ENCODE results near the gene IDH3B. TPM values are rescaled to one million over a fixed set of nuclear protein-coding genes. Genes with fewer than 3 reads are reported as not detected.
"Not testable (repeated sequence)": the region's sequence is repeated elsewhere in the genome, so short reads cannot be mapped to it uniquely, and the experiment has no call there.

IDH3B gene
- total and polyA plus RNA-seq, 2 donors (not counting 1 experiment from before 2014, with no cell fraction given), result 131 to 225 TPM

DNA sequence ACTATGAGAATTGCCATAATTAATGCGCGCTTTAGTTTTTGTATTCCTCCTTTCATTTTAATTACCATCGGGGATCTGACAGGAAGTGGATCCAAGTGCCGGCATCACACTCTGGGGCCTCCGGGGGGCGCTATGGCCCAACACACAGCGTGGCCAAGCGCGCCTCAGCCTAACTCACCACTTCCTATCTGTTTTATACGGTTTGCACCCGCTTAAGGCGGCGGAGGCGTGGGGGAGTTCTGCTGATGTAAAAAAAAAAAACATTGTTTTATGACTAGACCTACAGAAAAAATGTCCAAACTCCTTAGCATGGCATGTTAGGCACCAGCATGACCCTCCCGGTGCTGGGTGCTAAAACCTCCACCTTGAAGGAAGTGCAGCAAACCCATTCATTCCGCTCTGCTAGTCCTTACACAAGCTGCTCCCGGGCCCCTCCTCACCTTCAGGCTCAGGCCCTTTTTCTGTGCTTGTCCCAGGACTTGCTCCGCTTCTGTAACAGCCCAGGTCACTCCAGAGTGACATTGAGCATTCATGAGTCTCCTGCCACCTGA, 24.1 kb upstream of the IDH3B start:
- peaks cover 59% of the 10 kb centered on the region for H3K27me3 Mint-ChIP-seq
- no peak overlapping the region for H3K27ac Mint-ChIP-seq
- peaks cover 0 to 5% (median 0%) of the 10 kb centered on the region in 3 donors for H3K9me3 ChIP-seq (ENCODE audit: control extremely low read depth in 1 of 3, control insufficient read depth in 2 of 3, insufficient read depth in 1 of 3, low read length in 2 of 3)
- WGBS (ENCODE audit: insufficient coverage), result 28% methylated on average over 10 of the region's 18 CpGs
- peaks cover 0 to 33% (median 11%) of the 10 kb centered on the region in 4 experiments for H3K27me3 ChIP-seq (replicated peaks in 1 of 4; ENCODE audit: control extremely low read depth in 1 of 4, control insufficient read depth in 3 of 4, insufficient read depth in 4 of 4, low read length in 3 of 4)
- no peaks in the 10 kb centered on the region for H4K20me1 ChIP-seq (ENCODE audit: control insufficient read depth, insufficient read depth, low read length, poor library complexity, severe bottlenecking)
- no peaks in the 10 kb centered on the region for H3K9me3 Mint-ChIP-seq (ENCODE audit: insufficient read depth)
- H3K36me3 ChIP-seq (replicated peaks in 1 of 2; ENCODE audit: control extremely low read depth in 1 of 2, control insufficient read depth in 1 of 2, extremely low read depth in 1 of 2, insufficient read depth in 2 of 2, low read length in 1 of 2), result no peaks in the 10 kb centered on the region
- peak; percentile 52 for DNase-seq
- peaks cover 20% of the 10 kb centered on the region for H3K4me1 Mint-ChIP-seq
- ChIA-PET CTCF (interaction anchor here (0.7 to 0.8 kb wide), 2 partner anchors 27 to 53 kb away, joined by 3 read pairs; no protein-coding TSS in a partner anchor), POLR2A (no interaction called here)
- no peak overlapping the region for H3K4me2 ChIP-seq (replicated peaks; ENCODE audit: low read depth, low read length, poor library complexity, severe bottlenecking)
- H2AFZ ChIP-seq (ENCODE audit: insufficient read depth, low read depth, low read length, poor library complexity, severe bottlenecking), result no peak overlapping the region
- H3K4me3 ChIP-seq (ENCODE audit: control extremely low read depth in 1 of 5, extremely low read depth in 1 of 5, insufficient read depth in 1 of 5, low read depth in 2 of 5, low read length in 4 of 5), result no peak overlapping the region
- H3K27ac ChIP-seq (ENCODE audit: low read length in 2 of 2), result no peak overlapping the region
- no peak for ATAC-seq (ENCODE audit: low read depth)
- H3K9ac ChIP-seq (ENCODE audit: low read length), result no peak overlapping the region
- H3K4me3 Mint-ChIP-seq, result no peak overlapping the region
- TF ChIP-seq EZH2 (IDR thresholded peaks at IDR 0.05; ENCODE audit: borderline replicate concordance, insufficient read depth, low read depth, low read length, poor library complexity, severe bottlenecking), result no peak
- TF ChIP-seq CTCF (IDR thresholded peaks at IDR 0.05), result peak; percentile 50
- intact Hi-C loops (cut with micrococcal nuclease), result no loop called here
- no peaks in the 10 kb centered on the region for H3K79me2 ChIP-seq (ENCODE audit: control insufficient read depth, insufficient read depth, low read length)
- peaks cover 7 to 11% of the 10 kb centered on the region in 2 donors for H3K4me1 ChIP-seq (ENCODE audit: control insufficient read depth in 2 of 2, insufficient read depth in 2 of 2, low read length in 2 of 2)

- no peak overlapping the region for H3K27ac Mint-ChIP-seq
- peaks cover 20% of the 10 kb centered on the region for H3K4me1 Mint-ChIP-seq
- no peak overlapping the region for H3K4me3 Mint-ChIP-seq
- H3K36me3 ChIP-seq (replicated peaks in 1 of 2; ENCODE audit: control extremely low read depth in 1 of 2, control insufficient read depth in 1 of 2, extremely low read depth in 1 of 2, insufficient read depth in 2 of 2, low read length in 1 of 2), result no peaks in the 10 kb centered on the region
- DNase-seq (no peak), ATAC-seq (ENCODE audit: low read depth) (no peak)
- ChIA-PET CTCF (interaction anchor here (0.7 to 0.9 kb wide), 3 partner anchors 17 to 28 kb away, joined by 3 read pairs; no protein-coding TSS in a partner anchor), POLR2A (no interaction called here)
- 89% methylated on average over 3 of the region's 6 CpGs for WGBS (ENCODE audit: insufficient coverage)
- intact Hi-C loops (cut with micrococcal nuclease), result no loop called here
- peaks cover 59% of the 10 kb centered on the region for H3K27me3 Mint-ChIP-seq
- H3K4me1 ChIP-seq (ENCODE audit: control insufficient read depth in 2 of 2, insufficient read depth in 2 of 2, low read length in 2 of 2), result peaks cover 7 to 11% of the 10 kb centered on the region in 2 donors
- H3K27ac ChIP-seq (ENCODE audit: low read length in 2 of 2), result no peak overlapping the region
- TF ChIP-seq EZH2 (IDR thresholded peaks at IDR 0.05; ENCODE audit: borderline replicate concordance, insufficient read depth, low read depth, low read length, poor library complexity, severe bottlenecking), result no peak
- no peak for TF ChIP-seq CTCF (IDR thresholded peaks at IDR 0.05)
- no peak overlapping the region for H2AFZ ChIP-seq (ENCODE audit: insufficient read depth, low read depth, low read length, poor library complexity, severe bottlenecking)
- no peak overlapping the region for H3K9ac ChIP-seq (ENCODE audit: low read length)
- H3K9me3 Mint-ChIP-seq (ENCODE audit: insufficient read depth), result no peaks in the 10 kb centered on the region
- no peak overlapping the region for H3K4me3 ChIP-seq (ENCODE audit: control extremely low read depth in 1 of 5, extremely low read depth in 1 of 5, insufficient read depth in 1 of 5, low read depth in 2 of 5, low read length in 4 of 5)
- H3K9me3 ChIP-seq (ENCODE audit: control extremely low read depth in 1 of 3, control insufficient read depth in 2 of 3, insufficient read depth in 1 of 3, low read length in 2 of 3), result peaks cover 0 to 5% (median 0%) of the 10 kb centered on the region in 3 donors
- peaks cover 0 to 33% (median 11%) of the 10 kb centered on the region in 4 experiments for H3K27me3 ChIP-seq (replicated peaks in 1 of 4; ENCODE audit: control extremely low read depth in 1 of 4, control insufficient read depth in 3 of 4, insufficient read depth in 4 of 4, low read length in 3 of 4)
- H3K4me2 ChIP-seq (replicated peaks; ENCODE audit: low read depth, low read length, poor library complexity, severe bottlenecking), result no peak overlapping the region
- H3K79me2 ChIP-seq (ENCODE audit: control insufficient read depth, insufficient read depth, low read length), result no peaks in the 10 kb centered on the region
- H4K20me1 ChIP-seq (ENCODE audit: control insufficient read depth, insufficient read depth, low read length, poor library complexity, severe bottlenecking), result no peaks in the 10 kb centered on the region
These were observed 23.5 kb upstream of the IDH3B start for GRCh38 chr20:2687514-2687913.

DNA sequence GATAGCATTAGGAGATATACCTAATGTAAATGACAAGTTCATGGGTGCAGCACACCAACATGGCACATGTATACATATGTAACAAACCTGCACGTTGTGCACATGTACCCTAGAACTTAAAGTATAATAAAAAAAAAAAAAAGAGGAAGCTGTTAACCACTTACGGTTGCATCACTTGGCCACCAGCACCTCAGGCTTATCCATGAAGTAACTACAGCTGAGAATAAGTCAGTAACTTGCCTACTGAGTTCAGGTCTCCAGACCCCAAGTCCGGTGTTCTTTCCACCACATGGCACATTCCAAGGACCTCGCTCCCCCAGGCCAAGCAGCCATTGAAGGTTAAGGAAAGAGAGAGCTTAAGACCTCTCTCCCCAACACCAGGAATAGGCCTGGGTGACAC, 20.8 kb upstream of the IDH3B start:
- H3K4me1 ChIP-seq (ENCODE audit: control insufficient read depth in 2 of 2, insufficient read depth in 2 of 2, low read length in 2 of 2); intact Hi-C loops (cut with micrococcal nuclease); CTCF ChIA-PET; H3K9ac ChIP-seq (ENCODE audit: low read length); H3K79me2 ChIP-seq (ENCODE audit: control insufficient read depth, insufficient read depth, low read length); POLR2A ChIA-PET; H4K20me1 ChIP-seq (ENCODE audit: control insufficient read depth, insufficient read depth, low read length, poor library complexity, severe bottlenecking); H3K9me3 Mint-ChIP-seq (ENCODE audit: insufficient read depth); H3K27ac ChIP-seq (ENCODE audit: low read length in 2 of 2); DNase-seq; H3K36me3 ChIP-seq (replicated peaks in 1 of 2; ENCODE audit: control extremely low read depth in 1 of 2, control insufficient read depth in 1 of 2, extremely low read depth in 1 of 2, insufficient read depth in 2 of 2, low read length in 1 of 2); H3K4me3 Mint-ChIP-seq; H2AFZ ChIP-seq (ENCODE audit: insufficient read depth, low read depth, low read length, poor library complexity, severe bottlenecking); H3K27ac Mint-ChIP-seq; H3K4me2 ChIP-seq (replicated peaks; ENCODE audit: low read depth, low read length, poor library complexity, severe bottlenecking); H3K9me3 ChIP-seq (ENCODE audit: control extremely low read depth in 1 of 3, control insufficient read depth in 2 of 3, insufficient read depth in 1 of 3, low read length in 2 of 3); ATAC-seq (ENCODE audit: low read depth); H3K4me1 Mint-ChIP-seq; H3K4me3 ChIP-seq (ENCODE audit: control extremely low read depth in 1 of 5, extremely low read depth in 1 of 5, insufficient read depth in 1 of 5, low read depth in 2 of 5, low read length in 4 of 5): not testable (repeated sequence)
- WGBS (ENCODE audit: insufficient coverage), result no CpG with 5 or more reads among the region's 4 CpGs
- H3K27me3 ChIP-seq (replicated peaks in 1 of 4; ENCODE audit: control extremely low read depth in 1 of 4, control insufficient read depth in 3 of 4, insufficient read depth in 4 of 4, low read length in 3 of 4), result peaks cover 0 to 18% (median 6%) of the 10 kb centered on the region in 4 experiments
- peaks cover 40% of the 10 kb centered on the region for H3K27me3 Mint-ChIP-seq
